GM19240 (cell line): ENCODE measurements around the gene PIGV.
"Not testable (repeated sequence)": the region's sequence is repeated elsewhere in the genome, so short reads cannot be mapped to it uniquely, and the experiment has no call there.

Source experiments
- DNase-seq: peaks from one replicate; pipeline ENCODE4 v3.0.0; 2011; ENCODE audit warnings: low spot score; ENCODE audit not compliant: insufficient read length

PIGV gene

GRCh38 chr1:26832249-26832960 is 44.7 kb downstream of the PIGV start:
- no peak for DNase-seq

GRCh38 chr1:26833432-26834405 is 46.0 kb downstream of the PIGV start:
- peak; percentile 92 for DNase-seq

GRCh38 chr1:26837665-26838064 is 49.9 kb downstream of the PIGV start:
- not testable (repeated sequence) for DNase-seq

GRCh38 chr1:26838474-26839338 is 51.0 kb downstream of the PIGV start:
- peak; percentile 66 for DNase-seq

- DNase-seq, result no peak
Measured at GRCh38 chr1:26839339-26839722, 51.6 kb downstream of the PIGV start.

- DNase-seq, result no peak
Measured at GRCh38 chr1:26839779-26840178, 52.0 kb downstream of the PIGV start.

GRCh38 chr1:26844424-26845196 is 56.9 kb downstream of the PIGV start:
- no peak for DNase-seq

GRCh38 chr1:26847826-26848225 is 60.1 kb downstream of the PIGV start:
- DNase-seq, result not testable (repeated sequence)
